ENCODE measurements around the gene ZNF761.
A peak's percentile ranks its signal among the peaks of the same experiment; 100 is the strongest.
"Not testable (repeated sequence)": the region's sequence is repeated elsewhere in the genome, so short reads cannot be mapped to it uniquely, and the experiment has no call there.

Gene ZNF761

DNA sequence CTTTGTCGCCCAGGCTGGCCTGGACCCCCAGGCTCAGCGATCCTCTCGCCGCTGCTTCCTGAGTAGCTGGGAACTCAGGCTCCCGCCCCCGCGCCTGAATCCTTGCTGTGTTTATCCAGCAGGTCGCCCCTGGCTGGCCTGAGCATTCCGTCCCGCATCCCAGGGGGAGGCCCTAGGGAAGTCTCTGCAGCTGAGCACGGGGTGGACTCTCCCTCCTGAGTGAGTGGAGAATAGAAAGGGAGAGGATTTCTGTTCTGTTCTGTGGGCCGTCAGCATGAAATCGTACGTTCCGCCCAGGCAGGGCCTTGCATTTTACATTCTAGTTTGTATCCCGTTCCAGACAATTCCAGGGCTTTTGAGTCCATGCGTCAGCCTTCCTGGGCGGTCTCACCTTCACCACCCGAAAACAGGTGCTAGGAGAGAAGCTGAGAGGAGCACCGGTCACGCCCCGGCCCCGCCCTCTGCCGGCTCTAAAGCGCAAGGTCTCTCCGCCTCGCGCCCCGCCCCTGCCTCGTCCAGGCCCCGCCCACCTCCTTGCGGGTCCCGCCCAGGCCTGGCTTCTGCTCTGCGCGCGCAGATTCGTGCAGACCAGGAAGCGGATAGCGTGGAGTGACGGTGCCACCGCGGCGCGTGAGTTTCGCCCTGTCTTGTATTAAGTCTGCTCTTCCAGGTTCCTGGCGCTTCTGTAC is at the start of gene ZNF761:
ZNF761 (plus strand) TSS at position 586 of the 689 bp plus-strand sequence. CDS start 15,285 bp downstream, outside the sequence.
- peak; percentile 97 for DNase-seq

DNA sequence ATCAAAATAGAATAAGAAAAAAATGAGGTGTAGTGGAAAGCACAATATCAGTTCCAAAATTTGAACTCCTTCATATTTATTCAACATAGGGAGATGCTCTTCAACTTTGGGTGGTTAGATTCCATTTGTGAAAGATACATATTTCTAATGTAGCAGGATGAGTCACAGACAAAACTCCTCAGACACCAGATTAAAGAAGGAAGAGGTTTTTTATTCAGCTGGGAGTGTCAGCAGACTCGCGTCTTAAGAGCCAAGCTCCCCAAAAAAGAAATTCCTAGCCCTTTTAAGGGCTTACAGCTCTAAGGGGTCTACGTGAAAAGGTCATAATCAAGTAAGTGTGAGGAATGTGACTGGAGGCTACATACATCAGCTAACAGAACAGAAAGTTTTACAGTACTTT is 43.6 kb upstream of the ZNF761 start:
- DNase-seq, result no peak

DNA sequence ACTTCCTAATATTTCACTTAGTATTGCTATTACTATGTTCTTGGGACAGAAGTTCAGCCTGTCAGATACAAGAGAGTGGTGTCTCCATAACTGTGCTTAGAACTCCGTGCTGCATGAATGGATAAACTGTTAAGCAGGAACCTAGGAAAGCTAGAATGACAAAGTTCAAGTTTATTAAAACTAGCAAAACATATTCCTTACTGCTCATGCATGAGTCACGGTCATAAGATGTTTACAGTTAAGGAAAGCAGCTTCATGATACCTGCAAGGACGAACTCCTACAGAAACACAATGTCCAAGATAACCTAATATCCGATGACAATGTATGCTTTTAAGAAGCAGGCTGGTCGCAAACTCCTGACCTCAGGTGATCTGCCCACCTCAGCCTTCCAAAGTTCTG is 42.9 kb upstream of the ZNF761 start:
- DNase-seq, result peak; percentile 4

DNA sequence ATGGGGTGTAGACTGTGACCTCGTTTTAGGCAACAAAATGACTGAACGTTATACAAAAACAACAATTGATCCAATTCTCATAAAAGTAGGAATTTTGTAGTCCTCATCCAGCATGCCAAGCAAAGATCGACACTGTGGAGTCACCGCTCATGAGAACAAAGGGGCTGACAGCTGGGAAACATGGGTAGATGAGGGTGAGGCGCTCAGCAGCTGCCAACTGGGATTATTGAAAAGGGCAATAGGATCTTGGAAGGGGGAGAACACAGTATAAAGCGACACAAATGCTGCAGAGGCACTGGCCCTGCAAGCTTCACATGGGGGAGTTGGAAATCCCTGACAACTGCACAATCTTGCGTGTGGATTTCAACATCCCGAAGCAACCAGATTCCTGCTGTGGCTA is 42.2 kb upstream of the ZNF761 start:
- DNase-seq, result peak; percentile 73

DNA sequence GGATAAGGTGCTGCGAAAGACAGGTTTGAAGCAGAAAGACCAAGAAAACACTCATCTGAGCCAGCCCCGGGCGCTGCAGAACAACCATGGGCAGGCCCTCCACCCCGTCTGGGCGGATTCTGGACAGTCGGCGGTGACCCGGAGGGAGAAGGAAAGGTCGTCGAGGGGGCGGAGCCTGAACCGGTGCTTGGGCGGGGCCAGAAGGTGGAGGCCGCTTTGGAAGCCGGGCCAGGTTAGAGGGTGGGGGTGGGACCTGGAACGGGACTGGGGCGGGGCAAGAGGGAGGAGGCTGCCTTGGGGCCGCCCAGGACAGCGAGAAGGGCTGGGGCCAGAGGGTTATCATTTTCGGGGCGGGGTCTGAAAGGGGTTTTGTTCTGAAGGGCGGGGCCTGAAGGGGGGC is 41.8 kb upstream of the ZNF761 start:
- peak; percentile 65 for DNase-seq

DNA sequence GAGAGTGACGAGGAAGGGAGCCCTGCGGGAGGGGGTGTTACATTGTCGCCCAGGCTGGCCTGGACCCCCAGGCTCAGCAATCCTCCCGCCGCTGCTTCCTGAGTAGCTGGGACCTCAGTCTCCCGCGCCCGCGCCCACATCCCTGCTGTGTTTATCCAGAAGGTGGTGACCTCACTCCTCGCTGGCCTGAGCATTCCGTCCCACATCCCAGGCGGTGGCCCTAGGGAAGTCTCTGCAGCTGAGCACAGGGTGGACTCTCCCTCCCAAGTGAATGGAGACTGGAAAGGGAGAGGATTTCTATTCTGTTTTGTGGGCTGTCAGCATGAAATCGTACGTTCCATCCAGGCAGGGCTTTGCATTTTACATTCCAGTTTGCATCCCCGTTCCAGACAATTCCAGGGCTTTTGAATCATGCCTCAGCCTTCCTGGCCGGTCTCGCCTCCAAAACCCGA is 37.2 kb upstream of the ZNF761 start:
- DNase-seq, result no peak

DNA sequence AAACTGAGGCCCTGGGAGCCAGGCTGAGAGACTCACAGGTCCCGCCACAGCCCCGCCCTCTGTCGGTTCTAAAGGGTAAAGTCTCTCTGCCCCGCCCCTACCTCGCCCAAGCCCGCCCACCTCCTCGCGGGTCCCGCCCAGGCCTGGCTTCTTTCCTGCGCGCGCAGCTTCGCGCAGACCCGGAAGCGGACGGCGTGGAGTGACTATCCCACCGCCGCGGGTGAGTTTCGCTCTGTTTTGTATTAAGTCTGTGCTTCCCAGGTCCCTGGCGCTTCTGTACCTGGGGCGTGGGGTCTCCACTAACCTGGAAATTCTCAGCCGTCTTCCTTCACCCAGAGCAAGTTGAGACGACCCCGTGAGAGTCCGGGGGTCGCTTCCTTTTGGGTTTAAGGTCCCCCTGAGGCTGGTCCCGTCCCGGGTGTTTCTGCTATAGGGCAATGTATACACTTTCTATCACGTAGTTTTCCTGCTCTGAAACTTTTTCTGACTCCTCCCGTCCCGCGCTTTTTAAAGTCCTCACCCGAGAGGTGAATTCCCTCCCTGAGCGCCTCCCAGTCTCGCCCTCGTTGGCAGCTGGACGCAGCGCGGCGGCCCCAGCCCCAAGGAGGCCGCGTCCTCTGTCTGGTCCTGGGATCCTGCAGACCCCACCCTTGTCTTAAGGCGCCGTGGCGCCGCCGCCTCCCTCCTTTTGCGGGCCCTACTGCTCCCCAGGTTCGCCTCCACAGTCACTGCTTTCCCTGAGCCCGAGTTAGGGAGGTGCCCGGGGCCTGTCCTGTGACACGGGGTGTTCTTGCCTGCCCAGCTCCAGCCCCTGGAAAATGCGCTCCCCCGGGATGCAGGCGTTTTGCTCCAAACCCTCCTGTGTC is 36.6 kb upstream of the ZNF761 start, which contains the start of gene ZNF765:
ZNF765 (plus strand) TSS at position 176 of the 866 bp plus-strand sequence. CDS start 2,867 bp downstream, outside the sequence.
- DNase-seq, result peak; percentile 98

DNA sequence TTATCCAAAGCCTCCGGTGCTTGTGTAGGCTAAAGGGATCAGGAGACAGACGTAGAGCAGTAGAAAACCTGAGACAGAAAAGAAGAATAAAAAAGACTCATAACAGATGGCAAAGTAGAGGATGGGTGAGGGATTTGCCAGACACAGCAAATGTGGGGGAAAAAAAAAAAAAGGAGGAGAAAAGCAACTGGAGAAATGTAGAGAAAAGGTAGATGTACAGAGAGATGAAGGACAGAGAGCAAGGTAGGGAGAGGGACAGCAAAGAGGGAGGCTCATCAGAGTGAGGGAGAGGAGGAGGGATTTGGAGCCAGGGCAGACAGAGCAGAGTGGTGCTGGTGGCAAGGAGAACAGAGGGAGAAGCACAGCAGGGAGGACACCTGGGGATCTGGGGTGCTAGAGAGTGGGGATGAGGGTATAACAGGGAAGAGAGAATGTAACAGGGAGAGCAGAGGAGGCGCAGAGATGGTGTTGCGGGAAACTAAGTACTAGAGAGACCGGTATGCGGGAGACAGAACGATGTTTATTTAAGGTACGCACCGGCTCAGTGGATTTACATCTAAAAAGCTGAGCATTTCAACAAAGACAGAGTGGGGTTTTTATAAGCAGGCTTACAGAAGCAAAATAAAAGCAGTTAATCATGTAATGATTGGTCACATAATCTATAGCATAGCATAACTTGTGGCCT is 35.8 kb upstream of the ZNF761 start:
- DNase-seq, result peak; percentile 29

DNA sequence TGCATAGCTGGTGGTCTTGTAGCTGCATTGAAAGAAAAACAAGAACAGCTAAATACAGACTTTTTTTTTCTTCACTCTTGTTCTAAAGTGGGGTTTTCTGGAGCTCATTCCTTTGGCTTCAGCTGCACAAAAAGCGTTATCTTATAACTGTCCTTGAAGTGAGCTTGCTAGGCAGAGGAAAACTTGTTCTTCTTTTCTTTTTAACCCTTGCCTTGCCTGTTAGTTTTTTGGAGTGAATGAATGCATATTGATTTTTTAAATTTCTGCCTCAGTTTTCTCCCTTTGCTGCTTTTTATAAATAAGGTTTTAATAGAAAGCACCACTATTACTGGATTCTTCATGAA is 35.3 kb upstream of the ZNF761 start:
- DNase-seq, result no peak

DNA sequence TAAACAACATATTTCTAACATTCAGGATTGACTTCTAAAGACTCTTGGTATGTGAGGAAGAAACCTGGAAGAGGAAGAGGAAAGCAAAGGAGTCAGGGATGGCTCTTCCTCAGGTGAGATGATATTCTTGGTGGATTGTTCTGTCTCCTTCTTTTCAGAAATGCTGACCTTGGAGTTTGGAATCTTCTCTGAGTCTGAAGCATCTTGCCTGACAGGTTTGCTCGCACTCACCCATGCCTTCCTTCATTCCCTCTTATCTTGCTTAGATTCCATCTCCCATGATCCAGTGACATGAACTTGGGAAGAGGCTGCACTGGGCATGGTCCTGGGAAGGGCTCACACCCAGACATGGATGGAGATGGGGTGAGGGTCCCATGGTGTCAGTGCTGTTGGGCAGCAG is 33.9 kb upstream of the ZNF761 start:
- not testable (repeated sequence) for DNase-seq

DNA sequence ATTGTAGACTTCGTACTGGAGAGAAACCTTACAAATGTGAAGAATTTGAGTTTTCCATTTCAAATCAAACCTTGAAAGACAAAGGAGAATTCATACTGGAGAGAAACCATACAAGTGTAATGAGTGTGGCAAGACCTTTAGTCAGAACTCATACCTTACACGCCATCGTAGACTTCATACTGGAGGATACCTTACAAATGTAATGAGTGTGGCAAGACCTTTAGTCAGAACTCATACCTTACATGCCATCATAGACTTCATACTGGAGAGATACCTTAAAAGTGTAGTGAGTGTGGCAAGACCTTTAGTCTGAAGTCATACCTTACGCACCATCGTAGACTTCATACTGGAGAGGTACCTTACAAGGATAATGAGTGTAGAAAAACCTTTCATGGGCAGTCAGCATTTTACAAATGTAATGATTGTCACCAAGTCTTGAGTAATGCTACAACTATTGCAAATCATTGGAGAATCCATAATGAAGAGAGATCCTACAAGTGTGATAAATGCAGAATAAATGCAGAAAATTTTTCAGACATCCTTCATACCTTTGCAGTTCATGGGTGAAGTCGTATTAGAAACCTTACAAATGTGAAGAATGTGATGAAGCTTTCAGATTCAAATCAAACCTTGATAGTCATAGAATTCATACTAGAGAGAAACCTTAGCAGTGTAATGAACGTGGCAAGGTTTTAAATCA is 22.1 kb upstream of the ZNF761 start:
- DNase-seq, result no peak

DNA sequence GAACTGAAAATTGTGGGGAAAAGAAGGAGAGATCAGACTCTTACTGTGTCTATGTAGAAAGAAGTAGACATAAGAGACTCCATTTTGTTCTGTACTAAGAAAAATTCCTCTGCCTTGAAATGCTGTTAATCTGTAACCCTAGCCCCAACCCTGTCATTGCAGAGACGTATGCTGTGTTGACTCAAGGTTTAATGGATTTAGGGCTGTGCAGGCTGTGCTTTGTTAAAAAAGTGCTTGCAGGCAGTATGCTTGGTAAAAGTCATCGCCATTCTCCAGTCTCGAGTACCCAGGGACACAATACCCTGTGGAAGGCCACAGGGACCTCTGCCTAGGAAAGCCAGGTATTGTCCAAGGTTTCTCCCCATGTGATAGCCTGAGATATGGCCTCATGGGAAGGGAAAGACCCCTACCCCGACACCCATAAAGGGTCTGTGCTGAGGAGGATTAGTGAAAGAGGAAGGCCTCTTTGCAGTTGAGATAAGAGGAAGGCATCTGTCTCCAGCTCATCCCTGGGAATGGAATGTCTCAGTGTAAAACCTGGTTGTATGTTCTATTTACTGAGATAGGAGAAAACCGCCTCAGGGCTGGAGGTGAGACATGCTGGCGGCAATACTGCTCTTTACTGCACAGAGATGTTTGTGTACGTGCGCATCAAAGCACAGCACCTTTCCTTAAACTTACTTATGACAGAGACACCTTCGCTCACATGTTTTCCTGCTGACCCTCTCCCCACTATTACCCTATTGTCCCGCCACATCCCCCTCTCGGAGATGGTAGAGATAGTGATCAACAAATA is 11.1 kb upstream of the ZNF761 start:
- DNase-seq, result not testable (repeated sequence)

DNA sequence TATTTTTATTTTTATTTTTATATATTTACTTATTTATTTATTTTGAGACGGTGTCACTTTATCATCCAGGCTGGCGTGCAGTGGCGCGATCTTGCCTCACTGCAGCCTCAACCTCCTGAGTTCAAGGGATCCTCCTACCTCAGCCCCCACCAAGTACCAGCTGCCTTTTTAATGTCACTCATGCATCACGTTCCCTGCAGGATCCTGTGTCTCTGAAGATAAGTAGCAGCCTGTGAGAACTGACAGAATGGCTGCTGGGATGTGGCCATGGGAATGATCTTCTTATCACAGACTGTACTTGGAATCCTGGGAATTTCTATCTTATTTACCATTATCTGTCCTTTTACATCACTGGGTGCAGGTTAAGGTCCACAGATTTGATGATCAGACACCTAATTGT is 9.2 kb upstream of the ZNF761 start:
- peak; percentile 53 for DNase-seq

DNA sequence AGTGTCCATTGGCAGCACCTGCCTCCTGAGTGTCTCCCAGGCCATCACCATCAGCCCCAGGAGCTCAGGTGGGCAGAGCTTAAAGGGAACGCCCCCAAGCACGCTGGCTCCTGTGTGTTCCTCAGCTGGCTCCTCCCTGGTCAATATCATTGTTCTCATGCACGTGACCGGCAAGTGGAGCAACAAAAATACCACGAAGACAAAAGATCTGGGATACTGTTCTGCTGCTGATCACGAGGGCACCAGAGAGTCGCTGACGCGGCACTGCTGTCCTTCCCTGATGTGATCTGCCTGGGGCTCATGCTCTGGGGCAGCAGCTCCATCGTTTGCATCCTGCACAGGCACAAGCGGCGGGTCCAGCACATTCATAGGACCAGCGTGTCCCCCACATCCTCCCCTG is 8.7 kb upstream of the ZNF761 start:
- DNase-seq, result not testable (repeated sequence)

DNA sequence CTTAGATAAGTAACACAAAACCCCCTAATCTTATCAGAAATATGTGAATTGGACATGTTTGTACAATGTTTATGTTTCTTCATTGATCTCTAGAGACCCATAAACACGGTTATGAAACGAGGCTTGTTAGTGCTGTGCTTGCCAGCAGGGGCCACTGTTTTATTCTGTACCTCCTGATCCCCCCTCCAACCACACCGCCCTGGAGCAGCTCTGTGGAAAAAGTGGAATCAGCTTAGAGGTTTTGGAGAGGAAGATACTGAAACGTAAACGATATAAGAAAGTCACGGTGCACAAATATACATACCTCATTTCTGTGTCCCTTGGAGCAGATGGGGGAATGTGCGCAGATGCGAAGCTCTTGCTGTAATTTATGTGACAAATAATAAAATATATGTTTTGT is 8.1 kb upstream of the ZNF761 start:
- DNase-seq, result peak; percentile 61

DNA sequence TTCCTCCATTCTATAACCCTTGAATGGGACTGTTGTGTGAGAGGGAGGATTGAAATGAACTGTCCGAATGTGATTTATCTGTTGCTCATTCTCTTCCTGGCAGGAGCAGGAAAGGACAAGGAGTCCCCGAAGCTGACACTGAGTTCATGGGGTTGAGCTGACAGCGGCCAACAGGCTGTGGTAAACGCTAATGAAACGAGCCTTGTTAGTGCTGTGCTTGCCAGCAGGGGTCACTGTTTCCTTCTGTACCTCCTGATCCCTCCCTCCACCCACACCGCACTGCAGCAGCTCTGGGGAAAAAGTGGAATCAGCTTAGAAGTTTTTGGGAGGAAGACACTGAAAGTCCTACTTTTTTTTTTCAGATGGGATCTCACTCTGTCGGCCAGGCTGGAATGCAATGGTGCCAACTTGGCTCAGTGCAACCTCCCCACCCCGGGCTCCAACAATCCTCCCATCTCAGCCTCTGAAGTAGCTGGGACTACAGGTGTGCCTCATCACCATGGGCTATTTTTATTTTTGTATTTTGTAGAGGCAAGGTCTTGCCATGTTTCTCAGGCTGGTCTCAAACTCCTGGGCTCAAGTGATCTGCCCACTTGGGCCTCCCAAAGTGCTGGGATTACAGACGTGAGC is 6.7 kb upstream of the ZNF761 start:
- peak; percentile 93 for DNase-seq

DNA sequence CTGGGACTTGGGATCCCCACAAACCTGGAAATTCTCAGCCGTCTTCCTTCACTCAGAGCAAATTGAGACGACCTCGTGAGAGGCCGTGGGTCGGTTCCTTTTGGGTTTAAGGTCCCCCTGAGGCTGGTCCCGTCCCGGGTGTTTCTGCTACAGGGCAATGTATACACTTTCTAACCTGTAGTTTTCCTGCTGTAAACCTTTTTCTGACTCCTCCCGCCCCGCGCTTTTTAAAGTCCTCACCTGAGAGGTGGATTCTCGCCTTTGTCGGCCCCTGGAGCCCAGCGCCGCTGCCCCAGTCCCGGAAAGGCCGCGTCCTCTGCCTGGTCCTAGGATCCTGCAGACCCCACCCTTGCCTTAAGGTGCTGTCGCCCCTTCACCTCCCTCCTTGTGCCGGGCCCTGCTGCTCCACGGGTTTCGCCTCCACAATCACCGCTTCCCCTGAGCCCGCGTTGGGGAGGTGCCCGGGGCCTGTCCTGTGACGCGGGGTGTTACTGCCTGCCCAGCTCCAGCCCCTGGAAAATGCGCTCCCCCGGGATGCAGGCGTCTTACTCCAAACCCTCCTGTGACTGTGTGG is 391 bp downstream of the ZNF761 start:
- DNase-seq, result no peak

DNA sequence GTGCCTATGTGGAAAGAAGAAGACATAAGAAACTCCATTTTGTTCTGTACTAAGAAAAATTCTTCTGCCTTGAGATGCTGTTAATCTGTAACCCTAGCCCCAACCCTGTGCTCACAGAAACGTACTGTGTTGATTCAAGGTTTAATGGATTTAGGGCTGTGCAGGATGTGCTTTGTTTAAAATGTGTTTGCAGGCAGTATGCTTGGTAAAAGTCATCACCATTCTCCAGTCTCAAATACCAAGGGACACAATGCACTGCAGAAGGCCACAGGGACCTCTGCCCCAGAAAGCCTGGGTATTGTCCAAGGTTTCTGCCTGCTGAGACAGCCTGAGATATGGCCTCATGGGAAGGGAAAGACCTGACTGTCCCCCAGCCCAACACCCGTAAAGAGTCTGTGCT is 12.0 kb downstream of the ZNF761 start:
- not testable (repeated sequence) for DNase-seq

DNA sequence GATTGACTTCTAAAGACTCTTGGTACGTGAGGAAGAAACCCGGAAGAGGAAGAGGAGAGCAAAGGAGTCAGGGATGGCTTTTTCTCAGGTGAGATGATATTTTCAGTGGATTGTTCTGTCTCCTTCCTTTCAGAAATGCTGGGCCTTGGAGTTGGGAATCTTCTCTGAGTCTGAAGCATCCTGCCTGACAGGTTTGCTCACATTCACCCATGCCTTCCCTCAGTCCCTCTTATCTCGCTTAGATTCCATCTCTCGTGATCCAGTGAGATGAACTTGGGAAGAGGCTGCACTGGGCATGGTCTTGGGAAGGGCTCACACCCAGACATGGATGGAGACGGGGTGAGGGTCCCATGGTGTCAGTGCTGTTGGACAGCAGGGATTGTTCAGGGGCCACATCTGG is 15.4 kb downstream of the ZNF761 start:
- DNase-seq, result not testable (repeated sequence)

DNA sequence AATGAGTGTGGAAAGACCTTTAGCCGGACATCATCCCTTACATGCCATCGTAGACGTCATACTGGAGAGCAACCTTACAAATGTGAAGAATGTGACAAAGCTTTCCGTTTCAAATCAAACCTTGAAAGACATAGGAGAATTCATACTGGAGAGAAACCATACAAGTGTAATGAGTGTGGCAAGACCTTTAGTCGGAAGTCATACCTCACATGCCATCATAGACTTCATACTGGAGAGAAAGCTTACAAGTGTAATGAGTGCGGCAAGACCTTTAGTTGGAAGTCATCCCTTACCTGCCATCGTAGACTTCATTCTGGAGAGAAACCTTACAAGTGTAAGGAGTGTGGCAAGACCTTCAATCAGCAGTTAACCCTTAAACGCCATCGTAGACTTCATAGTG is 24.0 kb downstream of the ZNF761 start:
- no peak for DNase-seq

DNA sequence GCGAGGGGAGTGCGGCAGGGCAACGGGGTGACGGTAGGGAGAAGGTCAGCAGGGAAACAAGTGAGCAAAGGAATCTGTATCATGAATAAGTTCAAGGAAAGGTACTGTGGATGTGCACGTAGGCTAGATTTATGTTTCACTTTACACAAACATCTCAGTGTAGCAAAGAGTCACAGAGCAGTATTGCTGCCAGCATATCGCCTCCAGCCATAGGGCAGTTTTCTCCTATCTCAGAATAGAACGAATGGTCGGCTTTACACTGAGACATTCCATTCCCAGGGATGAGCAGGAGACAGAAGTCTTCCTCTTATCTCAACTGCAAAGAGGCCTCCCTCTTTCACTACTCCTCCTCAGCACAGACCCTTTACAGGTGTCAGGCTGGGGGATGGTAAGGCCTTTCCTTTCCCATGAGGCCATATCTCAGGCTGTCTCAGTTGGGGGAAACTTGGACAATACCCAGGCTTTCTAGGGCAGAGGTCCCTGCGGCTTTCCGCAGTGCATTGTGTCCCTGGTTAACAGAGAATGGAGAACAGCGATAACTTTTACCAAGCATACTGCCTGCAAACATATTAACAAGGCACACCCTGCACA is 28.4 kb downstream of the ZNF761 start:
- DNase-seq, result not testable (repeated sequence)

Measured in eye (tissue), 1 donor.